Uterus (tissue), 2 donors: ENCODE measurements around the gene NAA10.

ENCODE experiments used
- CTCF ChIP-seq, 4 experiments: fragments of 200-600 bp in 2 of 4; fragments of 450-650 bp in 2 of 4; sonication (generic) in 2 of 4; IDR thresholded peaks; one replicate each; pipeline ENCODE4 v1.5.1; 2016 to 2019; ENCODE audit warnings: antibody characterized with exemption in 4 of 4, mild to moderate bottlenecking in 2 of 4, moderate library complexity in 1 of 4
- POLR2A ChIP-seq, 2 donors: fragments of 450-650 bp; IDR thresholded peaks; one replicate each; pipeline ENCODE4 v1.6.1; 2016; ENCODE audit warnings: antibody characterized with exemption in 2 of 2, mild to moderate bottlenecking in 1 of 2, moderate library complexity in 1 of 2

GRCh38 chrX:153887385-153887784 is 47.5 kb downstream of the NAA10 start:
- TF ChIP-seq CTCF (IDR thresholded peaks at IDR 0.05) (no peak), POLR2A (IDR thresholded peaks at IDR 0.05) (no peak)
